A549 treated with ZK216348 at 1 μM for 4 hours (cell line): Measurements from ENCODE around the gene AOC1. TPM values are rescaled to one million over a fixed set of nuclear protein-coding genes. Genes with fewer than 3 reads are reported as not detected.

Experiments
- total RNA-seq: library from RNA; stranded (reverse); fragments of 200-300 nt; extraction: Qiagen RNA extraction; gene quantifications from 5 replicates; pipeline ENCODE4 v1.2.3, GENCODE V29; 2022; ENCODE audit warnings: low read depth

AOC1 gene
- total RNA-seq = 0.06 TPM in 1 of 5 replicates, not detected in the others

GRCh38 chr7:150852371-150852905, at the start of gene AOC1:
TSS of gene AOC1 (plus strand) at chr7:150852517. CDS start at chr7:150856471, 3,954 bp downstream.

Other genes with a start within 250 kb of the AOC1 start
- not detected in 5 replicates for gene GIMAP6, start 220.1 kb upstream of the AOC1 start, total RNA-seq
- gene GIMAP2, start 166.8 kb upstream of the AOC1 start, total RNA-seq = not detected in 5 replicates
- not detected in 5 replicates for gene GIMAP1, start 135.9 kb upstream of the AOC1 start, total RNA-seq
- gene GIMAP5, start 115.1 kb upstream of the AOC1 start, total RNA-seq = 0.24 TPM in 1 of 5 replicates, not detected in the others
- gene TMEM176B, start 52.2 kb upstream of the AOC1 start, total RNA-seq = not detected in 5 replicates
- not detected in 5 replicates for gene TMEM176A, start 51.7 kb upstream of the AOC1 start, total RNA-seq
- 0.71 to 1.2 TPM (median 0.98 TPM) in 5 replicates for gene KCNH2, start 125.8 kb downstream of the AOC1 start, total RNA-seq
- gene NOS3, start 138.5 kb downstream of the AOC1 start, total RNA-seq = 0.07 to 1.0 TPM (median 0.46 TPM) in 5 replicates
- gene ATG9B, start 172.0 kb downstream of the AOC1 start, total RNA-seq = 0.25 to 0.94 TPM (median 0.43 TPM) in 5 replicates
- gene ABCB8, start 175.9 kb downstream of the AOC1 start, total RNA-seq = 26.6 to 53.5 TPM (median 47.4 TPM) in 5 replicates
- 6.8 to 11.5 TPM (median 9.8 TPM) in 5 replicates for gene ASIC3, start 196.0 kb downstream of the AOC1 start, total RNA-seq
- gene CDK5, start 205.4 kb downstream of the AOC1 start, total RNA-seq = 31.4 to 36.6 TPM (median 35.2 TPM) in 5 replicates
- 149 to 300 TPM (median 293 TPM) in 5 replicates for gene SLC4A2, start 207.1 kb downstream of the AOC1 start, total RNA-seq
- 40.8 to 89.4 TPM (median 74.8 TPM) in 5 replicates for gene FASTK, start 228.3 kb downstream of the AOC1 start, total RNA-seq
- gene TMUB1, start 231.0 kb downstream of the AOC1 start, total RNA-seq = 25.0 to 62.9 TPM (median 56.1 TPM) in 5 replicates
- 37.7 to 73.4 TPM (median 64.2 TPM) in 5 replicates for gene AGAP3, start 234.0 kb downstream of the AOC1 start, total RNA-seq